Right ventricle myocardium inferior (tissue), 1 donor: ENCODE data around the gene FKBP2. TPM values are rescaled to one million over a fixed set of nuclear protein-coding genes. Genes with fewer than 3 reads are reported as not detected.

Experiments
- ATAC-seq: fragments of 200-7000 bp; cut with Tn5 transposase; one replicate; pipeline ENCODE4 v1.9.1; 2020; ENCODE audit warnings: mild to moderate bottlenecking, moderate library complexity
- DNase-seq: peaks from one replicate; pipeline ENCODE4 v3.0.0; 2021; ENCODE audit errors: missing footprints
- intact Hi-C: fragments of 100-400 bp; cut with DNase I; formaldehyde crosslinking; loops from one replicate; pipeline ENCODE4 v1.11.0; 2022
- total RNA-seq: library from RNA; stranded (reverse); fragmentation: NEBNext Ultra II Directional; extraction: Animal tissue kit (Norgen Biotek cat#: 25700); gene quantifications from one replicate; pipeline ENCODE4 v1.2.1, GENCODE V29; 2021
- donor health status: DM: no; HTN: yes; CAD: no; lungs with severe emphysema.

Gene FKBP2
- total RNA-seq, 1 donor from 2014 or later: 50.6 TPM

DNA sequence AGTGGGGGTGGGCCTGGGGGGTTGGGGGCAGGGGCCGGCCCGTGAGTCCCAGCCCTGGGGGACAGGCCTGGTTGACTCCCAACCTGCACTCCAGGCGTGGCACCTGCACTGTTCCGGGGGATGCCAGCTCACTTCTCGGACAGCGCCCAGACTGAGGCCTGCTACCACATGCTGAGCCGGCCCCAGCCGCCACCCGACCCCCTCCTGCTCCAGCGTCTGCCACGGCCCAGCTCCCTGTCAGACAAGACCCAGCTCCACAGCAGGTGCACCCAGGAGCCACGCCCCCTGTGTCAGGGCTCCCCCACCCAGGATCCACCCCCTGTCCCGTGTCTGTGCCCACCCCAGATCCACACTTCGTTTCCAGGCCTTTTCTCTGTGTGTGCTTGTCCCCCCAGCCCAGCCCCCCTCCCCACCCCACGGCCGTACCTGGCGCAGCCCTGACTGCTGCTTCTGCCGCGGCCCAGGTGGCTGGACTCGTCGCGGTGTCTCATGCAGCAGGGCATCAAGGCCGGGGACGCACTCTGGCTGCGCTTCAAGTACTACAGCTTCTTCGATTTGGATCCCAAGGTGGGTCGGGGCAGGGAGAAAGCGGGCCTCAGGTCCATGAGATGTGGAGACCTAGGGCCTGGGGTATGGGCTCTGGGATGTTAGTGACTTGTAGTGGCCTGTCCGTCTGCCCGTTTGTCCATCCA, 29.6 kb upstream of the FKBP2 start:
- peak; percentile 62 for DNase-seq
- intact Hi-C loops: no loop called here
- ATAC-seq: no peak

DNA sequence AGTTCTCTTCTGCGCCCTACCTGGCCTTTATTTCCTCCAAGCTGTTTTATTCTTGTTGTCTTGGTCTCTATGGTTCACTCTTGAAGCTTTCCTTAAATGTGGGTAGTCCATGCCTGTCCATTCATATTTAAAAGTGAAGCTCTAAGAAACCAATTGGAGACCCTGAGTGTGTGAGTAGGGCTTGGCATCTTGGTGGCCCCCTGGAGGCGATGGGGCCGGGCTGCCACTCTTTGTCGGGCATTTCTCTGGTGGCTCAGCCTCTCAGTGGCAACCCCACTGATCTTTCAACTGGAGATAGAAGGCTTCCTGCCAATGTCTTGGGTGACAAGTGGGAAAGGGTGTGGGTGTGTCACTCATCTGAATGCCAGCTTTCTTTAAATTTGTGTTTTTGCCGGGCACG, 24.0 kb upstream of the FKBP2 start:
- DNase-seq: no peak
- intact Hi-C loops: no loop called here
- ATAC-seq: no peak

DNA sequence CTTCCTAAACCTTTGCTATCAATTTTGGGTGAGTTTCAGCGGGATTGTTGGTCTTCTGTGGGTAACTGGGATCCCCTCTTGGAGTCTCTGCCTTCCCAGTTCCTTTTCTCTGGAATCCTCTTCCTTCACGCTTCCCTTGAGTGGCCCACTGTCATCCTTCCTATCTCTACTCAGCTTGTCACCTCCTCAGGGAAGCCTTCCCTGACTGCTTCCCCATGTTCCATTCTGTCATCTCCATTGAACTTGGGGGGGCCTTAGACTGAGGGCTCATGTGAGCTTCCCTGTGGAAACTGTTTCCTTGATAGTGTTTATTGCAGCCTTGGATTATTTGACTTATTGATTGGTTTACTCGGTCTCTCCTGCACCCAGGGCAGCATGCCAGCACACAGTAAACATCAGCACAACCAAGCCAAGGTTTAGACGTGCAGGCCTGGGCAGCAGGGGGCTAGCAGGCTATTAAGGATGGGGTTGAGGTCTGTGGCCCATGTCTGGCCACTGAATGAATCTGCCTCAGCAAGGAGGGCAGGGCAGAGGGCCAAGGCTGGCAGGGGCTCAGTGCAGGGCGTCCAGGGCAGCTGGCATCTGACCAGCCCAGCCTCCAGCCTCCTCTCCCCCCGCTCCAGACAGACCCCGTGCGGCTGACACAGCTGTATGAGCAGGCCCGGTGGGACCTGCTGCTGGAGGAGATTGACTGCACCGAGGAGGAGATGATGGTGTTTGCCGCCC, 22.1 kb upstream of the FKBP2 start:
- DNase-seq (peak; percentile 15), ATAC-seq (peak; percentile 4)
- intact Hi-C loops: no loop called here

GRCh38 chr11:64219354-64219684, 21.6 kb upstream of the FKBP2 start:
- peak; percentile 53 for DNase-seq
- peak; percentile 3 for ATAC-seq
- intact Hi-C loops: no loop called here

DNA sequence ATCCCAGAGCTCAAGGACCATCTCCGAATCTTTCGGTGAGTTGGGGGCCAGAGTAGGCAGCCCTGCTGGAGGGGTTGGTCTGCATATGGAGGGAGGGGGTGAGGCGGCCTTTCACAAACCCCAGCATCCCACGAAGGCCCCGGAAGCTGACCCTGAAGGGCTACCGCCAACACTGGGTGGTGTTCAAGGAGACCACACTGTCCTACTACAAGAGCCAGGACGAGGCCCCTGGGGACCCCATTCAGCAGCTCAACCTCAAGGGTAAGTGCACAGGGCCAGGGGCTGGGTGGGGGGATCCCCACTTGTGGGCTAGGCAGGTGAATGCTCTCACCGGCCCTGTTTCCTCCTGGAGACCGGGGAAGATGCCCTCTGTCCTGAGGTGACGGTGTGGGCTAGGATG, 21.1 kb upstream of the FKBP2 start:
- intact Hi-C loops: no loop called here
- ATAC-seq (no peak), DNase-seq (peak; percentile 34)

- ATAC-seq (no peak), DNase-seq (peak; percentile 27)
- intact Hi-C loops: no loop called here
Observed at GRCh38 chr11:64220271-64220670, 20.6 kb upstream of the FKBP2 start.

DNA sequence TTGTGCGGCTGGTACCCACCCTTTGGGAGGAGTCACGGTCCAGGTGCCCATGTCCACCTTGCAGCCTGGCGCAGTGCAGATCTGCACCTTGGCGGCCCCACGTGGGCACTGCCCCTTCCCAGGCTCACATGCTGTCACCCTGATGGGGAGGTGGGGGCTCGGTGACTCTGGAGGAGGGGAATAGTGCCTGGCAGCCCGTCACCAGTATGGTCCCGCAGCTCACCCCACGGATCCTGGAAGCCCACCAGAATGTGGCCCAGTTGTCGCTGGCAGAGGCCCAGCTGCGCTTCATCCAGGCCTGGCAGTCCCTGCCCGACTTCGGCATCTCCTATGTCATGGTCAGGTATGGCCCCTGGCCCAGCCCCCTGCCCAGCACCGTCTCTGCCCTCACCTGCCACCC, 20.1 kb upstream of the FKBP2 start:
- DNase-seq (peak; percentile 35), ATAC-seq (no peak)
- intact Hi-C loops: no loop called here

GRCh38 chr11:64222651-64223000, 18.3 kb upstream of the FKBP2 start:
- no peak for ATAC-seq
- intact Hi-C loops: no loop called here
- DNase-seq: no peak

GRCh38 chr11:64223001-64223651, 17.8 kb upstream of the FKBP2 start:
- ATAC-seq: no peak
- intact Hi-C loops: no loop called here
- peak; percentile 63 for DNase-seq

DNA sequence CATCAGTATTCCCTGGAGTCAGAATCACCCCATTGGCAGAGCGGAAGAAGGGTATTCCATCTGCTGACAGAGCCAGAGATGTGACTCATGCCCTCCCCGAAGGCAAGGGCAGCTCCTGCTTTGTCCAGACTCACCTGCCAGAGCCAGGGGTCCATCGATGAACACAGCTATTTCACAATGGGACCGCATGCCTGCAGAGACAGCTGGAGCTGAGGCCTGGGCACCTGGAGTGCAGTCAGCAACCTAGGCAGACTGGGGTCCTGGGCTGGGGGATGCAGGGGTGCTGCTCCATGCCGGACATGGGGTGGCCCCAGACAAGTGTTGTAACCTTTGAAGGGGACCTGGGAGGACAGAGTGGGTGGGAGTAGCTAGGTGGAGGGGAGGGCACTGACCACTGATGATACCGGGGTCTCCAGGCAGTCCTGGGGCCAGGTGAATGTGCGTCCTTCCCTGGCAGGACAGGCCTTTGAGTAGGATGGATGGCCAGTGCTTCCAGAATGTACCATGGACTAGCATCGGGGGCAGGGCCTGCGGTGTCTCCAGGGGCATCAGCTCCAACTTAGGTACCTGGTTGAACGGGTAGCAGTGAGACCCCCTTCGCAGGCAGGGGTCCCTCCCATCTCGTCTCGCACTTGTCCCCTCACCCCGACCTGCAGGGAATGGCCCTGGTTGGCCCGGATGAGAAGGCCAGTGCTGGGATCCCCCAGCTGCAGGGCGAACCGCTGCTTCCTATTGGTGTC, 16.6 kb upstream of the FKBP2 start:
- intact Hi-C loops: no loop called here
- DNase-seq (peak; percentile 64), ATAC-seq (no peak)

- intact Hi-C loops: no loop called here
- DNase-seq (peak; percentile 63), ATAC-seq (no peak)
Observed at GRCh38 chr11:64224891-64225607, 15.8 kb upstream of the FKBP2 start.

DNA sequence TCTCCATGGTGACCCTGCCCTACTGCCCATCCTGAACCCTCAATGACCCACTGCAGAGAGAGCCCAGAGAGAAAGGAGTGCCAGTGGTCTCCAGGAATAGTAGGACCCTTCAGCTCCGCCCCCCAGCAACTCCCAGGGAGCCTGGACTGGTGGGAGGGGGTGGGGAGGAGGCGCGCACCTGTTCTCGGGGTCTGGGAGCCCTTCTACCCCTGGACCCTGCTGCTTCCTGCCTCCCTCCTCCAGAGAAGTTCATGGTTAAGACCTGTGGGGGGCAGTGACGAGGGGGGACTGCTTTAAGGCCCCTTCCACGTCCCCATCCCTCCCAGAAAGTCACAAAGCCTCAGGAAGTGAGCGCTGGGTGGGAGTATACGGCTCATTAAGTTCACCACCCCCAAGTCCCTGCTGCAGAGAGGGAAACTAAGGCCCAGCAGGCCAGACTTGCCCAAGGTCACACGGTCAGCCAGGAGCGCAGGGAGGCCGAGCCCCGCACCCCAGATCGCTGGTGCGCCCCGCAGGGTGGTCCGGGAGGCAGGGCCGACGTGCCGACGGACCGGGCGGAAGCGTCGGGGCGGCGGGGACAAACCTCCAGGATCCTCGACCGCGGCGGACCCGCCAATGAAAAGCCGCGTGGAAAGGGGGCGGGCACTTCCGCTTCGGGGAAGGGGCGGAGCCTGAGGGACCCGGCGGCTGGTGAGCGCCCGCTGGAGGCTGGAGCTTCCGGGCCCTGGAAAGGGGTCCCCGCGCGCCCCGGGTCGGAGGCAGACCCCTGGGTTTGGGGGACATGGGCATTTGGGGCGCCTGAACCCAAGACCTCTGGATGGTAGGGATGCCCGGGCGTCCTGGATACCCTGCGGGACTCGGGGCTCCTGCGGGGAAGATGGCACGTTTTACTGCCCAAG, 15.0 kb upstream of the FKBP2 start, which contains the start of the genes NUDT22 and TRPT1:
Gene NUDT22 (plus strand): TSS at position 667 of the 899 bp plus-strand sequence. CDS start 379 bp downstream, outside the sequence.
Gene TRPT1 (minus strand): TSS at position 579 of the 899 bp plus-strand sequence. CDS start 326 bp downstream, at position 253.
- intact Hi-C loops: loop anchor here (1.0 kb wide), 1 partner anchor 41 kb away; no protein-coding TSS in a partner anchor
- peak; percentile 94 for DNase-seq
- peak; percentile 87 for ATAC-seq

- intact Hi-C loops: loop anchor here (1.0 kb wide), 1 partner anchor 41 kb away; no protein-coding TSS in a partner anchor
Observed at GRCh38 chr11:64226507-64227051, 14.3 kb upstream of the FKBP2 start.

DNA sequence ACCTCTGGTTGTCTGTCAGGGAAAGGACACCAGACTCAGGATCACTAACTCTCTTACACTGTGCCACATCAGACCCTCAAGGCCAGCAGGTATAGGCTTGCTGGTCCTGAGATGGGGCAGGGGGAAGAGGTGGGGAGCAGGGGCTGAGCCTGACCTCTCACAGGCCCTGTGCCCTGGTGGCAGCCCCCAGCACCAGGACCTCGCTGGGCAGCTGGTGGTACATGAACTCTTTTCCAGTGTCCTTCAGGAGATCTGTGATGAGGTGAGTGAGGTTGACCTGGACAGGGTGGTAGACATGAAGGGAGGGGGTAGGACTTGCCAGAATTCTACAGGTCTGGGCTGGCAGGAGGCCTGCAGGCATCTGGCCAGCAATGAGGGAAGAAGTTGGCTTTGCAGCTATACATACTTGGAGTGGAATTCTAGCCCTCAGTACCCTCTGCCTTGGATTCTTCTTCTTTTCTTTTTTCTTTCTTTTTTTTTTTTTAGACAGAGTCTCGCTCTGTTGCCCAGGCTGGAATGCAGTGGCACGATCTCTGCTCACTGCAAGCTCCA, 13.4 kb upstream of the FKBP2 start:
- intact Hi-C loops: no loop called here
- ATAC-seq (no peak), DNase-seq (no peak)

More at GRCh38 chr11:64226507-64227051, 14.3 kb upstream of the FKBP2 start:
- peak; percentile 42 for ATAC-seq
- DNase-seq: peak; percentile 87

GRCh38 chr11:64229090-64229743, 11.7 kb upstream of the FKBP2 start:
- ATAC-seq (no peak), DNase-seq (no peak)
- intact Hi-C loops: no loop called here

- no peak for ATAC-seq
- no peak for DNase-seq
- intact Hi-C loops: no loop called here
Observed at GRCh38 chr11:64229744-64230170, 11.1 kb upstream of the FKBP2 start.
